Activated T-helper 1 cell treated with Interleukin-2 at 50 U/mL for 16 hours (primary cell): ENCODE data around the gene TRIO.
"Not testable (repeated sequence)": the region's sequence is repeated elsewhere in the genome, so short reads cannot be mapped to it uniquely, and the experiment has no call there.

ENCODE experiments used
- DNase-seq: peaks from one replicate; pipeline ENCODE4 v3.0.0-alpha.2; 2020; ENCODE audit warnings: low read depth

The TRIO gene

DNA sequence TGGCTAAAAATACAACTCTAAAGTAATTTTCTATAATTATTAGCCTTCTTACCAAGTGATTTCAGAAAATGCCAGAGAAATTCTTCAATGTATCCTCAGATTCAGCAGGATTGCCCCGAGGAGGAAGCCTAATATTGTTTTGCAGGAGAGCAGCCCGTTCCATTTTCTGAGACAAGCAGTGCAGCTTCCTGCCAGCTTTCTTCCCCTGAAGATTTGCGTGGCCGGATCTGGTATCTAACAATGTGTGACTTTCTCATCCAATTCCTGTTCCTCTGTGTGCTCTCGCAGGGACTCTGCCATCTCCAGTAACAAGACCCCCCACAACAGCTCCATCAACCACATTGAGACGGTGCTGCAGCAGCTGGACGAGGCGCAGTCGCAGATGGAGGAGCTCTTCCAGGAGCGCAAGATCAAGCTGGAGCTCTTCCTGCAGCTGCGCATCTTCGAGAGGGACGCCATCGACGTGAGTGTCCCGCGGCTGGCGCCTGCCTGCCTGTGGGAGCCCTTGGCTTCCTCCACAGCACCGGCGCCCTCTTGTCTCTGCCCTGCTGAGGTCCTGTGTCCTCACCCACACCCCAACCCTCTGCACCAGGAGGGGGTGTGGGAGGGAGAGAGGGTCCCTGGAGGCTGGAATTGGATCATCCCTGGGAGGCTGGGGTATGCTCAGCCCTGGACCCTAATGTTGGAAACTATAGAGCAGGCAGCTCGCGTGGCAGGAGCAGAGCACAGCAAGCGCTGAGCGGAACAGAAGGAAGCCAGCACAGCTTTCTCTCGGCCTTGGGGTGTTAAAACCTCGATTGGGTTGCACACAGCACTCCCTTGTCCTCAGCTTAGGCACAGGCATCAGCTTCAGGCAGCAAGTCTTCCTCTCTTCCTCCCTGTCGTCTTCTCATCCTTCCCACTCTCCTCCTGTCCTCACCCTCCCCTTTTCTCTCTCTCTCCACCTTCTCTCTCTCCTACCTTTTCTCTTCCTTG, 216.2 kb downstream of the TRIO start:
- DNase-seq: no peak

DNA sequence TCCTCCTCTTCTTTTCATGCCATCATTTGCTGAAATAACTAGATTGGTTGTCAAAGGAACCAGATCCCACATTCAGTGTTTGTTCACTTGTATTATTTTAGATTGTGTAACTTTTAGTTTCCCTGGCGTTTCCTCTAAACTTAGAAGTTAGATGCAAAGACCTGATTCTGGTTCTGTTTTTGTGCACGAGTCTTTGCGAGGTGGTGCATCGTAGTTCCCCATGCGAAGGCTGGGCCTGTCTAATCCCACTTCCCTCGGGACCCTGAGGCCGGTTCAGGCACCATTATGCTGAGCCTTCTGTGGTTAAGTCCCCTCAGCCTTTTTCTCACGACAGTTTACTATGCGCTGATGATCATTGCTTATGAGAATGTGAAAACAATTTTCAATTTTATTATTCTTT, 219.3 kb downstream of the TRIO start:
- DNase-seq: no peak

DNA sequence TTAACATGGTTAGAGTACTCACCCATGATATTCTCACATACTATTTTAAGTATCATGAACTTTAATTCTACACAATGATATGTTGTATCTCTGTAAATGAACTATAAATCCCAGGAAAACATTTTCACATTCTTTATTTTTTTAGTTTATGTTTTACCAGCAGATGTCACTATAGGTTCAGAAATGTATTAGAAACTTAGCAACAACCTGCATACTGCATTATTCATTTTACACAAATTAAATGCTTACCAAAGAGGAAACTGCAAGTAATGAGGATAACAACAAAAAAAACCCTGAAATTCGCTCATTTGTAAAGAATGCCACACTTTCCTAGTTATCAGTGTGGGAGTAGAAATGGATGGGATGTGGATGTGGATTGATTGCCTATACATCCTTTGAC, 221.0 kb downstream of the TRIO start:
- DNase-seq: no peak

DNA sequence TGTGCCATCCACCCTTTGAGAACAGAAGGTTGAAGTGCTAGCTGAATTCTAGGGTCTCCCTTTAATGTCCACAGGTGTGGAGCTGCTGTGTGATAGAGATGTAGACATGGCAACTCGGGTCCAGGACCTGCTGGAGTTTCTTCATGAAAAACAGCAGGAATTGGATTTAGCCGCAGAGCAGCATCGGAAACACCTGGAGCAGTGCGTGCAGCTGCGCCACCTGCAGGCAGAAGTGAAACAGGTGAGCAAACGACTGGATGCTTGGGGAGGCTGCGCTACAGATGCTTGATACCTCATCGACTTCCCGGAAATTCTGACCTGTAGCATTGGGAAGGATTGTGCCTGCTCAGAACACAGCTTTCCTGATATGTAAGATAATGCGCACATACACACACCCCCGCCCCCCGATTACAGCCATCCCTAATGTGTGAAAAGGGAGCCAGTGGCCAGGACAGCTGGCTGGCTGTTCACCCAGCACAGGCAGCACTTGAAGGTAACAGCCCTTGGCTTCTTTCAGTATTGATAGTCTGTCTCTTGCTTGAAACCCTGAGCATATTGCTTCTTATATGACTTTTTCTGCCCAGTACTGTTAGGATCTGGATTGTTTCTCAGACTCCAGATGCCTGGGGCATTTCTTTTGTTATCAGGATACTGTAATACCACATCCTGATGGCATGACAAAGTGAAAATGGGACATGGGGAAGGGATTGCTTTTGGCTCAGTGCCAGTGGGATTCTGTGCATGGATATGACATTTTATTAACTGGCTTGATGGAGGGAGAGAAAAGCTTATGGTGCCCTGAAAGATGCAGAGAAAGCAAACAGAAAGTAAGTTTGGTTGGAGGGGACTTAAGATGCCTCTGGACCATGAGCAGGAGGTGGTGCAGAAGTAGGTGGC, 221.7 kb downstream of the TRIO start:
- no peak for DNase-seq

DNA sequence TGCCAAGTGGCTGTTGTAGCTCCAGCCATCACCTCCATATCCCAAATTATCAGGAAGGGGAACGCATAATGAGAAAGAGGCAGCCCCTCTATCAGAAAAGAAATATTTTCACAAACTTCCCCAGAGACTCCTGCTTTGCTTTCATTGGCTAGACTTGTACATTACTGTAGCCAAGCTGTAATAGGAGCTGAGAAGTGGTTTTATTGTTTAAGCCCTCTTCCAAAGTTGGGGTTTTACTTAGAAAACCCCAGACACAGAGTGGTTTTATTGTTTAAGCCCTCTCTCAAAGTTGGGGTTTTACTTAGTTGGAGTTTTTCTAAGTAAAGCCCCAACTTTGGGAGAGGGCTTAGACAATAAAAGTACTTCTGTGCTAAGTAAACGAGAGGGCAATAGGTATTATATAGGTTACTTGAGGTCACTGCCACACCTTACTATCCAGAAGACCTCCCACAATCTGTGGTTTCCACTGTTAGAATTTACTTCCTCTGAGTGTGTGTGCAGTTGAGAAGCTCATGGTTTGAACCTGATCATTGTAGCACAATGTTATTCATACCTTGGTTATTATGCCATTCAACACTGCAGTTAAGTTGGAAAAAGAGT, 222.8 kb downstream of the TRIO start:
- no peak for DNase-seq

DNA sequence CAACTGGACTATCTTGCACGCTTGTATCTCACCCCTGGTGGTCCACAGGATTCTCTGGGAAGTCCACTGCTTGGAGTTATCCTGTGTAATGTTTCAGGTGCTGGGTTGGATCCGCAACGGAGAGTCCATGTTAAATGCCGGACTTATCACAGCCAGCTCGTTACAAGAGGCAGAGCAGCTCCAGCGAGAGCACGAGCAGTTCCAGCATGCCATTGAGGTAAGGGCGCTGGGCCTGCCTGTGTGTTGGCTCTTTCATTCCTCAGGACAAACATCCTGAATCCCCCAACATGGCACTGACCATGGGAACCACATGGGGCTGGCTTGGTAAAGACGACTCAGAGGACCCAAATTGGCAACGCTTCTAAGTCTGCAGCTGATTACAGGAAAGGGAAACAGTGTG, 223.6 kb downstream of the TRIO start:
- DNase-seq: no peak

DNA sequence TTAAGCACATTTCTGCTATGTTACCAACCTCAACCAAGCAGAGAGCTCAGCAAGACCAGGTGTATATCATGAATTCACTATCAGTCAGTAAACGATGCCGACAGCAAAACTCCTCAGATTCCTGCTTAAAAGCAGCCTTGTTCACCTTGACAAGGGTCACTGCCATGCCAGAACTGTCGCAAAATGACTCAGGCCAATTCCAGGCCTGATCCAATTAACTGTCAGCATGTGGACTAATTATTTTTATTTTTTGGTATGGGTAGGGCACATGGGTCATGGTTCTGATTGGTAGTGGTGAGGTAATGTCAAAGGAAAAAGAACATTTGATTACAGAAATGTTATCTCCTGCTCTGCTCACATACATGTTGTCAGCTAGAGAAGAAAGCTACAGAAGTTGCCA, 224.2 kb downstream of the TRIO start:
- DNase-seq: no peak

DNA sequence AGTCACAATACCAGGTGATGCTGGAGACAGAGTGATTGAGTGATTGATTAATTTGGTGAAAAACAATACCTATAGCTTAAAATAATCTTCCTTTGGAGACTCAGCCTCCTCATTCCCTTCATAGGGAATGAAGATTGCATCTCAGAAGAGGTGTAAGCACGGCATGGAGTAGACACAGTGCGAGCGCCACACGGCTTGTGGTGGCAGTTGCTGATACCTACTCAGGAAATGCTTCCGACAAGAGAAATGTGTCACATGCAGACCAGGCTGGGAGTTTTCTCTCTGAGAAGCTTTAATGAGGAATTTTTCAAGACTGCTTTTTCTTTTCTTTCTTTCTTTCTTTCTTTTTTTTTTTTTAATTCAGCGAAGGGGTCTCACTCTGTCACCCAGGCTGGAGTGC, 226.6 kb downstream of the TRIO start:
- DNase-seq: no peak

DNA sequence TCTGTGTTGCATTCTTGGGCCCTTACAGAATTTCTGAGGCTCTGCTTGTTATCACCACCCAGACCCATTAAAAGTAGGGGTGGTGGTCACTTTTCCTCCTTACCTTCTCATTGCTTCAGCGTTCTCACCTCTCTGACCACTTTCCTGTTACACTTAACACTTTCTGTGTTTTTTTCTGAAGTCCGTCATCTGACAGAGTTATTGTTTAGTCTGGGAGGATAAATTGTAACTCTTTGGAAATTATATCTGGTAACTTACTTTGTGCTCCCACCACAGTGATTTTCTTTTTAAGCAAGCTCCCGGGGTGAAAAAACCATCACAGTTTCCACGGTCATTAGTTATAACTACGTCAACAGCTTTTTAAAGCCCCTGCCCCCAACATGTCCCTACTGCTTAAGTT, 227.2 kb downstream of the TRIO start:
- no peak for DNase-seq

DNA sequence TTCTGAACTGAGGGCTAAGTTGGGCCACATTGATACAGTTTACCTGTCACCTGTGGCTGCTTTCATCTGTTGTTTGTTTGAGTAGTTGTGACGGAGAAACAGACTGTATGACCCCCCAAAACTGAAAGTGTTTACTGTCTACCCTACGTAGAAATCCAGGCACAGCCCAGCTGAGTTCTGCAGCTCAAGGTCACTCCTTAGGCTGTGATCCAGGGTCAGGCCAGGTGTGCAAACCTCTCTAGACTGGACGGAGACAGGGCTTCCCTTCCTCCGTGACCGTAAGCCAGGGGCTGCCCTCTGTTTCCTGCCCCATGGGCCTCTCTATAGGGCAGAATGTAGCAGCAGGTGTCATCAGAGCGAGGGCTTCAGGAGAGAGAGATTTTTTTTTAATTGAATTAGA, 230.5 kb downstream of the TRIO start:
- no peak for DNase-seq

DNA sequence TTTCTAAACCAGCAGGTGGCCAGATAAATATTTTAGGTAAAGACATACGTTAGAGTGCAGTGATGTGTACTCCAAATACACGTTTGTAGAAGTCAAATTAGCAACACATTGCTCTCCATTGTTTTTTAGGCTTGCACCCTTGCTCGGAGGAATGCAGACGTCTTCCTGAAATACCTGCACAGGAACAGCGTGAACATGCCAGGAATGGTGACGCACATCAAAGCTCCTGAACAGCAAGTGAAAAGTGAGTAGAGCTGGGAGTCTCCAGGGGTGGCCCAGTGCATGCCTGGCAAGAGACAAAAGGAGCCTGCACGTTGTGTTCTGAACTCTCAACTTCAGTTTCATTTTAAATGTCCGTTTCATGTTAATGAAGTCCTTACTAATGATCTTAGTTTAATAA, 231.0 kb downstream of the TRIO start:
- no peak for DNase-seq

DNA sequence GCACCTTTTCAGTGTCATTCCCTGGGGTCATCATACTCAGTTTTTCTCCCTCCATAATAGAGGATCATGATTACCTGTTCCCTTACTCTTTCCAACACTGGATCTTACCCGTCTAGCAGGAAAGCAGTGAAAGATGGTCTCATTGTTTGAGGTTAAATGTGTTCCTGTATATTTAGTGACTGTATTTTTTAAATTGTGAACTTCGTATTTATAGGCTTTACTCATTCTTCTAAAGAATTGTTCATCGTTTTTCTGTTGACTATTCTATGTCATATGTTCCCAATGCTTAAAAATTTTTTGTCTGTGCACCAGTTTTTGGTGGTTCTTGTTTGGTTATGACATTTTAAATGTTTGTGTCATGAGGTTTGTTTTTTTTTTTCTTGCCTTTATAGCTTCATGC, 233.6 kb downstream of the TRIO start:
- no peak for DNase-seq

DNA sequence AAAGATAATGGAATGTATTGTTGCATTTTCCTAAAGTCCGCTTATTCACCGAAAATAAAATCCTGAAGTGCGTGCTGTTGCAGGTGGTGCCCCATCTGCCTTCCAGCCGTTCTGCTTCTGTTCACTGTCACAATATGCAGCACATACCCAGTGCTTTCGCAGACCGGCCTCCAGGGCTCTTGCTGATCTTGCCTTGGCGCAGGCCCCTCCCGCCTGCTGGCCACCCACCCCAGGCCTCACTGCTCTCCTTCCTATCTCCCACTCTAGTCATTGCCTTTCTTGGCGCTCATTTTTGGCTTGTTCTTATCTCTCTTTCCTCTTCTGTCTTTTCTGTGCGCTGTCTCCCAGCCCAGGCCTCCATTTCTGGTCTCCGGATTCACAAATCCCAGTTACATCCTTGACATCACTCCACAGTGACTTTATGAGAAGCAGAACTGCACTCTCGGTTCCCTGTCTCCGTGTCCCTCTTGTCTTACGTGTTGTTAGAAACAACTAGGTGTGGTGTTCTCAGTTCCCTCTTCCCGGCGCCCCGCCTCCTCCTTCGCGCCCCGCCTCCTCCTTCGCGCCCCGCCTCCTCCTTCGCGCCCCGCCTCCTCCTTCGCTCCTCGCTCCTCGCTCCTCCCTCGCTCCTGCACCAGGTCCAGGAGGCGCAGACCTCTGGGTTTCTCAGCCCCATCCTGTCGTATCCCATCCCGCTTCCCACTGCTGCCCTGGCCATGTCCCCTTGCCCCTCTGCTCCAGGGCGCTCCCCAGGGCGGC, 236.8 kb downstream of the TRIO start:
- no peak for DNase-seq

DNA sequence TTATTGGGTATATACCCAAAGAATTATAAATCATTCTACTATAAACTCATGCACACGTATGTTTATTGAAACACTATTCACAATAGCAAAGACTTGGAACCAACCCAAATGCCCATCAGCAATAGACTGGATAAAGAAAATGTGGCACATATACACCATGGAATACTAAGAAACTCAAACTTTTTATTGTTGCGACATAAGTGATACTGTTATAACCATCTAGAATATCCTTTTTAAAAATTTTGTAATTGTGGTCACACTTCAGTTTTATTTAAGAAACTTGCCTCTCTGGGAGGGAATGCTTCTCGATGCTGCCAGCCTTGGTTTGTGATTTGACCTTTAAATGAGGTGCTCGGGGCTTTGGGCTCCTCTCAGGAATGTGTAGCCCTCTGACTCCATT, 237.6 kb downstream of the TRIO start:
- DNase-seq: no peak

DNA sequence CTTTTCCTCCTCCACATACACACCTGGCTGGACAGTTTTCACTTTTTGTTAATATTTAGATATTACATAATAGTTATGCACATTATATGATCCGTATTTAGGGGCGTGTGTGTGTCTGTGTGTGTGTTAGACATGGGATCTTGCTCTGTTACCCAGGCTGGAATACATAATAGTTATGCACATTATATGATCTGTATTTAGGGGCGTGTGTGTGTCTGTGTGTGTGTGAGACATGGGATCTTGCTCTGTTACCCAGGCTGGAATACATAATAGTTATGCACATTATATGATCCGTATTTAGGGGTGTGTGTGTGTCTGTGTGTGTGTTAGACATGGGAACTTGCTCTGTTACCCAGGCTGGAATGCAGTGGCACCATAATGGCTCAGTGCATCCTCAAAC, 239.5 kb downstream of the TRIO start:
- DNase-seq: no peak

DNA sequence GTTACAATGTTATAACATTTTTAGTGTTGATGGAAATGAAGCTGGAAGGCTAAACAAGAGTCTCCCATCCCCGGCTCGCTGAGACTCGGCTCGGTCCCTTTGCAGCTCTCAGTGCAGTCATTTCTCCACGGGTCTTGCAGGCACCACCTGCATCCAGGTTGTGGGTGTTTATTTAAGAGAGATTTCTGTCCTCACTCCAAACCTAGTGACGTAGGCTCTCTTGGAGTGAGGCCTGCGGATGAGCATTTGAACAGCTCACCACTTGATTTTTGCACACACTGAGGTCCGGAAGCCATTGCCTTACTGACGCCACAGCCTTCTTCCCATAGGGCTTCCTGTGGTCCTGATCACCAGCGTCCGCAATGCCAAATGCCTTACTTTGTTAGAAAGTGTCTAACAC, 240.8 kb downstream of the TRIO start:
- DNase-seq: no peak

DNA sequence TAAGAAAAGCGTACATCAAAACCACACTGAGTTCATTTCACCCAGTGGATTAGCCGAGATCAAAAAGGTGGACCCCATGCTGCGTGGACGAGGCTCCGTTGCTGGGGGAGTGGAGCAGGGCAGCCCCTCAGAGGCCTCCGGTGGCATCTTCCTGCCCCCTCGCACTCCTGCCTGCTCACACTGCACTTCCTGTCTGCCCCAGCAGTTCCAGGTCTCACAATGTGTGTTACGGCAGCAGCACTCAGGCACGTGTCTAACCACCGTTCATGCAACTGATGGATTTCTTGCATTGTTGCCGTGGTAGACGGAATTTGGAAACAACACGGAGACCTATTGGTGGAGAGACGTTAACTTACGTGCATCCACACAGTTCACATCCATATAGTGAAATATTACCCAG, 241.9 kb downstream of the TRIO start:
- no peak for DNase-seq

DNA sequence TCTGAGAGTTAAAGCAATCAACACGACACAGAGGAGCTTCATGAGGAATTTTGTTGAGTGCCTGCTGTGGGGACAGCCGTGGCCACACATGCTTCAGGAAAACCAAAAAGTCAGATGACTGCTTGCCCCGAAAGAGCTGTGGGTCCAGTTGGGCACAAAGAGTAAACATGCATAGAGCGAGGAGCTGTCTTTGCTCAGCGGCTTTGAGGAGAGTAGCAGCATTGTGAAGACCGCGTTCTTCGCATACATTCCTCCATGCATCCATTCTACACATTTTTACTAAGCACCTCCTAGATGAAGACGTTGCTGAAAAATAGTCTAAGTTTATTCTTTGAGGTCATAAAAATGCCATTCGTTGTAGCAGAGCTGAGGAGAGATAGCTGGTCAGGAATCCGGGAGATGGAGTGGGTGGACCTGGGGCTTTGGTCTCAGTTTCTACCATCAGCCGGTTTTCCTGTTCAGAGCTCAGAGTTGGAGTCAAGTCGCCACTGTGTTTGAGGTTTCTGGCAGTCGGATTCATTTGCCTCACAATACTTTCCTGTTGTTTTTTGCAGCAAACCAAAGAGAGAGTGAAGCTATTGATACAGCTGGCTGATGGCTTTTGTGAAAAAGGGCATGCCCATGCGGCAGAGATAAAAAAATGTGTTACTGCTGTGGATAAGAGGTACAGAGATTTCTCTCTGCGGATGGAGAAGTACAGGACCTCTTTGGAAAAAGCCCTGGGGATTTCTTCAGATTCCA, 243.9 kb downstream of the TRIO start:
- DNase-seq: no peak

DNA sequence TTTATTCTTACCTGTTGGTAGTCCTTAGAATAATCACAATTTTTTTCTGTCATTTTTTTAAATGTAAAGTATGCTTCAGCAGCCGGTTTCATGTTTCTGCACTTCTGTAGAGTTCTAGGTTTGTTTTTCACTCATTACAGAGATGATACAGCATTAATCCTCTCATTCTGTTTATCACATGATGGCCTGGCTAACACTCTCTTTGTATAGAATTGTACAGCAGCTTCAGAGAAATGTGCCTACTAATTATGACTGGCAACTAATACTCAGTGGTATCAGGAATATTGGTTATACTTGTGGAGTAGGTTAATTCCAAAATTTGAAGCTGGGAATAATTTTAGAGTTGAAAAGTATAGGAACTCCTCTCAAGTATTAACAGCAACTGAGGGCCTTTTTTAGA, 245.6 kb downstream of the TRIO start:
- no peak for DNase-seq

DNA sequence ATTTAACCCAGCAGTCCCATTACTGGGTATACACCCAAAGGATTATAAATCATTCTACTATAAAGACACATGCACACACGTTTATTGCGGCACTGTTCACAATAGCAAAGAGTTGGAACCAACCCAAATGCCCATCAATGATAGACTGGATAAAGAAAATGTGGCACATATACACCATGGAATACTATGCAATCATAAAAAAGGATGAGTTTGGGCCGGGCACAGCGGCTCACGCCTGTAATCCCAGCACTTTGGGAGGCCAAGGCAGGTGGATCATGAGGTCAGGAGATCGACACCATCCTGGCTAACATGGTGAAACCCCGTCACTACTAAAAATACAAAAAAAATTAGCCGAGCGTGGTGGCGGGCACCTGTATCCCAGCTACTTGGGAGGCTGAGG, 249.4 kb downstream of the TRIO start:
- DNase-seq: not testable (repeated sequence)

DNA sequence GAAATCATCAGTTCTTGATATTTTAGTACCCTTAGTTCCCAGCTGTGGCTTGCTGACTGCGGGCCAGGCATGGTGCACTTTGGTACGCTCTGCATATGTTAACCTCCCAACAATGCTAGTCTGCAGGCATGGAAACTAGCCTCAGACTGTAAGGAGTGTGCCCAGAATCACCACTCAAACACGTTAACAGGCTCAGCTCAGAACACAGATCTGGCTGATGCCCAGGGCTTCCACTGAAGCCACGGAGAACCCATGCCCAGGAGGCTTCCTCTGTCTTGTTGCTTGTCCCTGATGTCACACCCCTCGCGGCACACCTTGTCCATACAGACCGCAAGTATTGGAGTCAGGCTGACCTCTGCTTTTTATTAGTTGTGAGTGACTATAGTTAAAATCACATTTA, 251.2 kb downstream of the TRIO start:
- DNase-seq: no peak
